Measurements from ENCODE around the gene PTDSS2. TPM values are rescaled to one million over a fixed set of nuclear protein-coding genes. Genes with fewer than 3 reads are reported as not detected.

Gene PTDSS2
- total and polyA plus RNA-seq, 10 of the 15 experiments (the other 5 are each of a cell fraction or from before 2014, with no cell fraction given) = 0.39 to 21.1 (median 10.8) TPM

- TF ChIP-seq PBX3 (IDR thresholded peaks at IDR 0.05; ENCODE audit: insufficient replicate concordance, low read depth, low read length) (peak; percentile 12), SIX5 (IDR thresholded peaks at IDR 0.05; ENCODE audit: low read depth, low read length, severe bottlenecking) (peak; percentile 45), SIN3A (IDR thresholded peaks at IDR 0.05; ENCODE audit: low read depth, low read length) (peak; percentile 54; the same call in 1 of the 2 replicates), PML (IDR thresholded peaks at IDR 0.05; ENCODE audit: low read length) (peak; percentile 90; the same call in 1 of the 2 replicates), RELA (IDR thresholded peaks at IDR 0.05; ENCODE audit: borderline replicate concordance, partially characterized antibody) (peak; percentile 20), SMC3 (IDR thresholded peaks at IDR 0.05; ENCODE audit: borderline replicate concordance, low read length) (no peak), ELK1 (IDR thresholded peaks at IDR 0.05; ENCODE audit: low read depth, low read length) (peak; percentile 96), GABPA (IDR thresholded peaks at IDR 0.05; ENCODE audit: low read depth) (0 out of 2 replicates have a peak, but pooled peaks have one; percentile 30), EZH2 (IDR thresholded peaks at IDR 0.05; ENCODE audit: borderline replicate concordance, control insufficient read depth, low read depth, low read length) (no peak), ZNF217 (IDR thresholded peaks at IDR 0.05) (no peak), ATF2 (IDR thresholded peaks at IDR 0.05; ENCODE audit: low read length) (no peak), WRNIP1 (IDR thresholded peaks at IDR 0.05; ENCODE audit: borderline replicate concordance, low read depth, low read length) (no peak), MEF2B (IDR thresholded peaks at IDR 0.05; ENCODE audit: partially characterized antibody, poor library complexity, severe bottlenecking) (peak; percentile 62), STAT3 (IDR thresholded peaks at IDR 0.05; ENCODE audit: low read depth, low read length) (no peak), NRF1 (conservative IDR thresholded peaks at IDR 0.05; ENCODE audit: low read depth, low read length) (peak; percentile 73), POLR2AphosphoS5 (IDR thresholded peaks at IDR 0.05; ENCODE audit: low read length) (peak; percentile 93), IKZF2 (IDR thresholded peaks at IDR 0.05) (peak in 1 of 2 experiments; percentile 49; a peak in 3 of 4 replicates), TCF7 (IDR thresholded peaks at IDR 0.05; ENCODE audit: borderline replicate concordance) (no peak), BCL11A (IDR thresholded peaks at IDR 0.05; ENCODE audit: low read depth, low read length) (no peak), CHD4 (IDR thresholded peaks at IDR 0.05) (no peak), PRDM15 (CRISPR knock-in tag; IDR thresholded peaks at IDR 0.05) (no peak), GATAD2B (conservative IDR thresholded peaks at IDR 0.05; ENCODE audit: low read depth) (0 out of 2 replicates have a peak, but pooled peaks have one; percentile 66), STAT1 (conservative IDR thresholded peaks at IDR 0.05) (peak; percentile 12; the same call in 1 of the 2 replicates)
Observed at GRCh38 chr11:506238-506994, 56.3 kb downstream of the PTDSS2 start (continued).

Measured in GM12878 (cell line).